ENCODE data around the gene PDE4D. TPM values are rescaled to one million over a fixed set of nuclear protein-coding genes. Genes with fewer than 3 reads are reported as not detected.
A peak's percentile ranks its signal among the peaks of the same experiment; 100 is the strongest.

The PDE4D gene
- total and polyA plus RNA-seq, 3 experiments from 2014 or later = 5.6 to 18.3 (median 17.7) TPM

- Histone ChIP-seq H3K27me3 (ENCODE audit: insufficient read depth, low read length, poor library complexity, severe bottlenecking) (no peaks in the 10 kb centered on the region), H3K9me3 (ENCODE audit: low read length) (no peaks in the 10 kb centered on the region), H3K27ac (ENCODE audit: low read depth, low read length) (no peak overlapping the region), H3K4me3 (ENCODE audit: low read length) (no peak overlapping the region), H3K36me3 (ENCODE audit: insufficient read depth, low read length) (no peaks in the 10 kb centered on the region), H3K4me1 (ENCODE audit: insufficient read depth, low read length) (peaks cover 4% of the 10 kb centered on the region)
- H3K4me1 Mint-ChIP-seq = peaks cover 0 to 6% (median 6%) of the 10 kb centered on the region in 3 donors
- H3K36me3 Mint-ChIP-seq = no peaks in the 10 kb centered on the region
- no peak overlapping the region for H3K4me3 Mint-ChIP-seq
- no peaks in the 10 kb centered on the region for H3K9me3 Mint-ChIP-seq
- no peak overlapping the region for H3K27ac Mint-ChIP-seq
- DNase-seq = peak; percentile 17 to 53 (median 35)
- peaks cover 1 to 17% of the 10 kb centered on the region in 2 donors for H3K27me3 Mint-ChIP-seq
- CTCF ChIA-PET = interaction anchor here (0.8 to 3.8 kb wide), 7 partner anchors 9 to 859 kb away, joined by 3 to 20 read pairs (median 5); no protein-coding TSS in a partner anchor
- POLR2A ChIA-PET = no interaction called here
These were observed 83.5 kb downstream of the PDE4D start for GRCh38 chr5:59810041-59810440.

- no peak overlapping the region for H3K4me3 ChIP-seq (ENCODE audit: low read length)
- POLR2A ChIA-PET = no interaction called here
- CTCF ChIA-PET = no interaction called here
- no peaks in the 10 kb centered on the region for H3K27me3 ChIP-seq (ENCODE audit: insufficient read depth, low read length, poor library complexity, severe bottlenecking)
- Mint-ChIP-seq H3K27ac (no peak overlapping the region), H3K4me3 (no peak overlapping the region), H3K36me3 (no peaks in the 10 kb centered on the region), H3K27me3 (peaks cover 1 to 20% of the 10 kb centered on the region in 2 donors), H3K9me3 (no peaks in the 10 kb centered on the region), H3K4me1 (peaks cover 0 to 6% (median 6%) of the 10 kb centered on the region in 3 donors)
- peaks cover 4% of the 10 kb centered on the region for H3K4me1 ChIP-seq (ENCODE audit: insufficient read depth, low read length)
- no peak for DNase-seq
- no peaks in the 10 kb centered on the region for H3K9me3 ChIP-seq (ENCODE audit: low read length)
- H3K27ac ChIP-seq (ENCODE audit: low read depth, low read length) = no peak overlapping the region
- no peaks in the 10 kb centered on the region for H3K36me3 ChIP-seq (ENCODE audit: insufficient read depth, low read length)
These were observed 85.7 kb downstream of the PDE4D start for GRCh38 chr5:59807806-59808205.

GRCh38 chr5:59800347-59800893 is 93.1 kb downstream of the PDE4D start:
- POLR2A ChIA-PET = no interaction called here
- no peaks in the 10 kb centered on the region for H3K9me3 Mint-ChIP-seq

GRCh38 chr5:59799668-59800346 is 93.7 kb downstream of the PDE4D start:
- Histone ChIP-seq H3K36me3 (ENCODE audit: insufficient read depth, low read length) (no peaks in the 10 kb centered on the region), H3K4me1 (ENCODE audit: insufficient read depth, low read length) (peaks cover 8% of the 10 kb centered on the region), H3K9me3 (ENCODE audit: low read length) (no peaks in the 10 kb centered on the region), H3K4me3 (ENCODE audit: low read length) (no peak overlapping the region), H3K27ac (ENCODE audit: low read depth, low read length) (no peak overlapping the region), H3K27me3 (ENCODE audit: insufficient read depth, low read length, poor library complexity, severe bottlenecking) (no peaks in the 10 kb centered on the region)
- ChIA-PET CTCF (interaction anchor here (0.7 to 2.9 kb wide), 5 partner anchors 10 to 913 kb away, joined by 3 to 20 read pairs (median 7); no protein-coding TSS in a partner anchor), POLR2A (no interaction called here)
- Mint-ChIP-seq H3K4me1 (no peaks in the 10 kb centered on the region), H3K36me3 (no peaks in the 10 kb centered on the region), H3K27ac (no peak overlapping the region), H3K9me3 (no peaks in the 10 kb centered on the region), H3K4me3 (no peak overlapping the region), H3K27me3 (peaks cover 0 to 14% of the 10 kb centered on the region in 2 donors)
- DNase-seq = peak in 2 of 5 donors; percentile 7 to 34

More at GRCh38 chr5:59800347-59800893, 93.1 kb downstream of the PDE4D start:
- Histone ChIP-seq H3K9me3 (ENCODE audit: low read length) (no peaks in the 10 kb centered on the region), H3K36me3 (ENCODE audit: insufficient read depth, low read length) (no peaks in the 10 kb centered on the region), H3K4me3 (ENCODE audit: low read length) (no peak overlapping the region), H3K27me3 (ENCODE audit: insufficient read depth, low read length, poor library complexity, severe bottlenecking) (no peaks in the 10 kb centered on the region), H3K27ac (ENCODE audit: low read depth, low read length) (no peak overlapping the region), H3K4me1 (ENCODE audit: insufficient read depth, low read length) (peaks cover 8% of the 10 kb centered on the region)
- H3K4me3 Mint-ChIP-seq = no peak overlapping the region
- CTCF ChIA-PET = interaction anchor here (0.7 to 2.9 kb wide), 5 partner anchors 10 to 914 kb away, joined by 3 to 20 read pairs (median 7); no protein-coding TSS in a partner anchor
- no peak overlapping the region for H3K27ac Mint-ChIP-seq
- DNase-seq = no peak
- H3K4me1 Mint-ChIP-seq = no peaks in the 10 kb centered on the region
- peaks cover 0 to 11% of the 10 kb centered on the region in 2 donors for H3K27me3 Mint-ChIP-seq
- no peaks in the 10 kb centered on the region for H3K36me3 Mint-ChIP-seq

GRCh38 chr5:59798862-59799667 is 94.5 kb downstream of the PDE4D start:
- no peaks in the 10 kb centered on the region for H3K36me3 Mint-ChIP-seq
- Histone ChIP-seq H3K4me3 (ENCODE audit: low read length) (no peak overlapping the region), H3K36me3 (ENCODE audit: insufficient read depth, low read length) (no peaks in the 10 kb centered on the region), H3K27me3 (ENCODE audit: insufficient read depth, low read length, poor library complexity, severe bottlenecking) (no peaks in the 10 kb centered on the region), H3K9me3 (ENCODE audit: low read length) (no peaks in the 10 kb centered on the region), H3K27ac (ENCODE audit: low read depth, low read length) (no peak overlapping the region), H3K4me1 (ENCODE audit: insufficient read depth, low read length) (peaks cover 8% of the 10 kb centered on the region)
- DNase-seq = no peak
- no peaks in the 10 kb centered on the region for H3K4me1 Mint-ChIP-seq
- ChIA-PET CTCF (interaction anchor here (1.0 to 2.3 kb wide), 2 partner anchors 11 to 611 kb away, joined by 4 to 8 read pairs; no protein-coding TSS in a partner anchor), POLR2A (no interaction called here)
- no peak overlapping the region for H3K27ac Mint-ChIP-seq
- peaks cover 0 to 12% of the 10 kb centered on the region in 2 donors for H3K27me3 Mint-ChIP-seq
- H3K9me3 Mint-ChIP-seq = no peaks in the 10 kb centered on the region
- no peak overlapping the region for H3K4me3 Mint-ChIP-seq

GRCh38 chr5:59795141-59795540 is 98.4 kb downstream of the PDE4D start:
- Histone ChIP-seq H3K9me3 (ENCODE audit: low read length) (no peaks in the 10 kb centered on the region), H3K4me1 (ENCODE audit: insufficient read depth, low read length) (peaks cover 8% of the 10 kb centered on the region), H3K36me3 (ENCODE audit: insufficient read depth, low read length) (no peaks in the 10 kb centered on the region), H3K4me3 (ENCODE audit: low read length) (no peak overlapping the region), H3K27ac (ENCODE audit: low read depth, low read length) (no peak overlapping the region), H3K27me3 (ENCODE audit: insufficient read depth, low read length, poor library complexity, severe bottlenecking) (no peaks in the 10 kb centered on the region)
- no peak overlapping the region for H3K4me3 Mint-ChIP-seq
- peaks cover 2 to 6% (median 3%) of the 10 kb centered on the region in 3 donors for H3K4me1 Mint-ChIP-seq
- H3K27ac Mint-ChIP-seq = no peak overlapping the region
- peaks cover 0 to 9% of the 10 kb centered on the region in 2 donors for H3K27me3 Mint-ChIP-seq
- POLR2A ChIA-PET = no interaction called here
- CTCF ChIA-PET = interaction anchor here (0.9 to 1.1 kb wide), 2 partner anchors 15 to 607 kb away, joined by 4 read pairs; no protein-coding TSS in a partner anchor
- DNase-seq = no peak
- no peaks in the 10 kb centered on the region for H3K36me3 Mint-ChIP-seq
- peaks cover 0 to 2% (median 0%) of the 10 kb centered on the region in 5 donors for H3K9me3 Mint-ChIP-seq

GRCh38 chr5:59792983-59793585 is 100.4 kb downstream of the PDE4D start:
- no peak for DNase-seq
- Mint-ChIP-seq H3K9me3 (peaks cover 0 to 2% (median 0%) of the 10 kb centered on the region in 5 donors), H3K4me1 (peaks cover 2 to 6% (median 3%) of the 10 kb centered on the region in 3 donors), H3K27ac (no peak overlapping the region), H3K27me3 (peaks cover 7 to 15% of the 10 kb centered on the region in 2 donors), H3K4me3 (no peak overlapping the region), H3K36me3 (no peaks in the 10 kb centered on the region)
- H3K4me1 ChIP-seq (ENCODE audit: insufficient read depth, low read length) = no peaks in the 10 kb centered on the region
- H3K4me3 ChIP-seq (ENCODE audit: low read length) = no peak overlapping the region
- no peaks in the 10 kb centered on the region for H3K9me3 ChIP-seq (ENCODE audit: low read length)
- no peaks in the 10 kb centered on the region for H3K27me3 ChIP-seq (ENCODE audit: insufficient read depth, low read length, poor library complexity, severe bottlenecking)
- H3K36me3 ChIP-seq (ENCODE audit: insufficient read depth, low read length) = no peaks in the 10 kb centered on the region
- ChIA-PET POLR2A (no interaction called here), CTCF (no interaction called here)
- H3K27ac ChIP-seq (ENCODE audit: low read depth, low read length) = no peak overlapping the region
